ENCODE results near the gene NDOR1. TPM values are rescaled to one million over a fixed set of nuclear protein-coding genes. Genes with fewer than 3 reads are reported as not detected.

The NDOR1 gene
- total and polyA plus RNA-seq, 2 of the 8 experiments (the other 6 are each of a cell fraction or from before 2014, with no cell fraction given) = 25.7 to 32.3 TPM

DNA sequence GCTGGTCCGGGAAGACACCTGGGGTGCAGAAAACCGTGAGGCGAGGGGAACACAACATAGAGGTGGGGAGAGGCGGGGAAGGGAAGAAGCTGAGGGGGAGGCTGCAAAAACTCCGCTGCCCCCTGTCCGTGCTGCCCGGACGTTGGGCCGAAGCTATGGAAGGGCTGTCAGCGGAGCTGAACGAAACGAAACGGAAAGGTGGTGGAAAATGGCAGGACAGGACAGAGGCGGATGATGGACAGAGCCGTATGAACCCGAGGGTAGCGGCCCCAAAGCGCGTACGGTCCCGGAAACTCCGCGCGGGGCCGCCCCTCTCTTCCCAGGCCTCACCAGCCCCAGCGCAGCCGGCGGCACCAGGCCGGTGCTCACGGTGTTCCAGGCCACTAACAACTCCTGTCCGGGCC is 17.4 kb upstream of the NDOR1 start (continued):
- TF ChIP-seq SIN3A (conservative IDR thresholded peaks at IDR 0.05 in 1 of 2, IDR thresholded peaks at IDR 0.05 in 1 of 2; ENCODE audit: low read depth in 1 of 2, low read length in 2 of 2) = no peak

Measured in H1 (cell line).